ENCODE results near the gene RPP14.

GRCh38 chr3:58326267-58326900, 20.3 kb downstream of the RPP14 start:
- TF ChIP-seq REST (IDR thresholded peaks at IDR 0.05; ENCODE audit: unreplicated experiment) (no peak), EZH2 (IDR thresholded peaks at IDR 0.05; ENCODE audit: low read depth, unreplicated experiment) (no peak), CTCF (conservative IDR thresholded peaks at IDR 0.05; ENCODE audit: low read depth in 2 of 2) (no peak), CREB1 (CRISPR knock-in tag; IDR thresholded peaks at IDR 0.05; ENCODE audit: low read depth) (no peak)

All from GM23338 (cell line).